GM19025 (cell line): ENCODE measurements around the gene ZNF746.
A peak's percentile ranks its signal among the peaks of the same experiment; 100 is the strongest.
"Not testable (repeated sequence)": the region's sequence is repeated elsewhere in the genome, so short reads cannot be mapped to it uniquely, and the experiment has no call there.

ENCODE experiments used
- ATAC-seq: cut with Tn5 transposase; IDR thresholded peaks from one replicate; pipeline ENCODE4 v1.9.1; 2021; ENCODE audit warnings: mild to moderate bottlenecking, low read depth, moderate library complexity; ENCODE audit not compliant: unreplicated experiment

ZNF746 gene

DNA sequence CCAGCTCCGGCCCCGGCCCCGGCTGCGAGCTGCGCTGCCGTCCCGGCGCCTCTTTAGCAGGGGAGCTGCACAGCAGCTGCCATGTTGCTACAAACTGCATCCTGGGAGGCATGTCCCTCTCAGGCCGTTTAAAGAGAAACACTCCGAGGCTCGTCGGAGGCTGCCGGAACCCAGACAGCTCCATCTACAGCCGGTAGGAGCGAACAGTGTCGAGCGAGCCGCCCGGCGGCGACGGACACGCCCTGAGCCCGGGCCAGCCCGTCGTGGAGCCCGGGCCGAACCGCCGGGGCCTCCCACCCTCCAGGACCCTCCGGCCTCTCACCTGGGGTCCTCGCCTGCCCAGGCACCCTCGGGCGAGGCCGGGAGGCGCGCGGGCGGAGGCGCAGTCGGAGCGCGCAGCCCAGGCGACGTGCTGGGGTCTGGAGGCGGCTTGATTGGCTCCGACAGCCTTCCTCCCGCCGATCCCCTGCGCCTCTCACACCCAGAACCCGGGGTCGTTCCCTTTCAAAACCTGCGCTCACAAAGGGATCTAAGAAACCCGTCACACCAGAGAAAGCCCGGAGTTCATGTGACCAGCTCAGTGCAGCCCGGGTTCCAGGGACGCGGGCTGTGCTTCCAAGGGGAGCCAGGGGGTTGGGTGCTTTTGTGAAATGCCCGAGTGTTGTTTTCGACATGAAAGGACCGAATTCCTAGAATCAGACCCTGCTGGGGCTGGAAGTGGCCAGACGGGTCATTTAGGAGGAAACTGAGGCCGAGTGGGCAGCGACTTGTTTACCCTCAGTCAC is 36.9 kb downstream of the ZNF746 start, which contains the start of gene ZNF777:
TSS of gene ZNF777 (minus strand) at position 570 of the 785 bp plus-strand sequence. CDS start 5,040 bp downstream, outside the sequence.
- peak; percentile 95 for ATAC-seq

- ATAC-seq = peak; percentile 29
Observed at GRCh38 chr7:149459540-149460452, 37.8 kb downstream of the ZNF746 start.

DNA sequence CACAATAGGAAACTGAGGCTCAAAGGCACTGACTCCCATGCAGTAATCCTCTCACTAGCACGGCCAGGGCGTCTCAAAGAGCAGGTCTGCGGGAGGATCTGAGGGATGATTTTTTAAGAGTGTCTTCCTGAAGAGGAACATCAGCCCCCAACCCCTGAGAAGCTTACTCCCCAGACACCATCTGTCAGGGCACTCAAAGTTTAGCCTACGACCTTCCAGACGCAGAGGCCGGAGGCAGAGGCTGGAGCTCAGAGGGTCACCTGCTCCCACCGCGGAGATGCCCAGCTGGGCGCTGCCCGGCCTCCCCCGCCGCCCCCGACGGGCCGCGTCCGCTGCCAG is 38.4 kb downstream of the ZNF746 start:
- ATAC-seq = no peak

- ATAC-seq = no peak
Observed at GRCh38 chr7:149458235-149458634, 39.4 kb downstream of the ZNF746 start.

GRCh38 chr7:149457766-149458165 is 39.8 kb downstream of the ZNF746 start:
- ATAC-seq = no peak

- ATAC-seq = no peak
Observed at GRCh38 chr7:149456506-149457421, 40.8 kb downstream of the ZNF746 start.

DNA sequence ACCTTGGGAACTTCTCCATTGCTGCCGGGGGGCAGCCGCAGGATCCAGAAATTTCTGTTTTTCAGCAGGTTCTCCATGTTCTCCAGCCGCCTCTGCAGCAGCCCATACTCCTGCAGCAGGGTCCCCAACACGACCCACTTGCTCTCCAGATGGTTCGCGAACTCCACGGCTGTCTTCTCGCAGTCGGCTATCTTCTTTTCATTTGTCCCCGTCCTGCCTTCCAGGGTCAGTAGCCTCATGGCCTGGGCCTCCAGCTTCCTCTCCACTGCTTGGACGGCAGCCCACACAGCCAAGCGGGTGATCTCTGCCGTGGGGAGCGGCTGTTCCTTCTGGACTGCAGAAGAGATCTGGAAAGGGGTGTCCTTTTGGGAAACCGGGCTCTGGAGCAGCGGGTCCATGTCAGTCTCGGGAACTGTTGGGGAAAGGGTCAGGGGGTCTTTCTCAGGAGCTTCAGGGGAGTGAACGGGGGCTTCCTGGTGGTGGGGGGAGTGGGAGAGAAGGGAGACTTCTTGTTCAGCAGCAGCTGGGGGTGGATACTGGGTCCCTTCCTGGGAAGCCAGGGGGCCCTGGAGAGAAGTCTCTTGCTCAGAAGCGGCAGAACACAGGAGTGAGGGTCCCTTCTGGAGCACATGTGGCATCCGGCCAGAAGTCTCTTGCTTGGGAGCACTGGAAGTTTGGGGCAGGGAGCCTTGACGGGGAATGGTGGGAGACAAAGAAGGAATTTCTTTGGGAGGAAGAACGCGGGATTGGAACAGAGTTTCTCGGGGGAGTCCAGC is 42.2 kb downstream of the ZNF746 start:
- ATAC-seq = no peak

DNA sequence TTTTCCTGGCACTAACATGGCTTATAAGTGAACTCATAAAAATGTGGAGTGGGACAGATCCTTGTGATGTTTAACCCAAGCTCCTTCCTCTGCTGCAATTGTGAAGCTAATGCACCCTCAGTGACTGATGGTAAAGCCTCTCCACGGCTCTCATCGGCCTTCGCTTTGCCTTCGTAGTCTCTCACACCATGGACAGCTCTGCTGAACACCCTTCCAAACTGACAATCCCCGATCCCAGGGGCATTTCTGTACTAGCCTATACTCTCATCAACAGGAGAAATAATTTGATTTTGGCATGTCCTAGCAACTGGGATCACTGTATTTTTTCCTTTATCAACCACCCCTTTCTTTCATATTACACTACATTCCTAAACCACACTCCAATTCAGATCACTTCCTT is 42.9 kb downstream of the ZNF746 start:
- no peak for ATAC-seq

- no peak for ATAC-seq
Observed at GRCh38 chr7:149454006-149454405, 43.6 kb downstream of the ZNF746 start.

GRCh38 chr7:149450821-149451220 is 46.8 kb downstream of the ZNF746 start:
- ATAC-seq = no peak

DNA sequence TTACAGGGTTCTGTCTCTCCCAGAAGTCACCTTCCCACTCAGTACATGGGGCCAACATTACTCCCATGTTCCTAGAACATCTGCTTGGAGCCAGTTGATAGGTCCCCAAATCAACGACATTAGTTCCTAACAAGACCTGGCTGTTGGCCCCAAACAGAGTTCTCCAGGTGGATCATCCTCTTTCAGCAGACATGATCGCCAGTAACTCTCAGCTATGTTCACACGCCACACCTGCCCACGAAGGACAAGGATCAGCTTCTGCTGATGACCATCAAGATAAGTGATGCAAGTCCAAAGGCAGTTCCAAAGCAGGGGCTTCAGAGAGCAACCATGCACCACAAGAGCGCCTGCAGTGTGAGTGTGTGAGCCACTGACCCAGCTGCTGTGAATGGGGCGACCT is 47.7 kb downstream of the ZNF746 start:
- no peak for ATAC-seq

GRCh38 chr7:149448961-149449360 is 48.6 kb downstream of the ZNF746 start:
- no peak for ATAC-seq

- not testable (repeated sequence) for ATAC-seq
Observed at GRCh38 chr7:149446026-149446425, 51.6 kb downstream of the ZNF746 start.

DNA sequence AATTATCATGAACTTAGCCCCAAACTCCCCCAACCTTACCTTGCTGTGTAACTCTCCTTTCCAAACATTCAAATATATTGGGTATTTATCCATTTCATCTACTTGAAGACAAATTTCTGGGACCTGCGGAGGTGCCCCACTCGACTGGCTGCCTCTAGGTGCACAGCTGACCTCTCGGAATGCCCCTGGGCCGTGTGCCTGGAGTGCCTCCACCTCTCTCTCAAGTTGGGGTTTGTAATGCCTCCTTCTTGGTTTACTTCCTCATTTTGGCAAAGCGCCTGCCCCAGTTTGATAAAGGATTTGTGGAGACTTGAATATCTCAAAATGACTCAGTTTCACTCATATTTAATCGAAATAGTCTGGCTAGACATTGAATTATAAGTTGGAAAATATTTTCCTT is 53.3 kb downstream of the ZNF746 start:
- no peak for ATAC-seq

DNA sequence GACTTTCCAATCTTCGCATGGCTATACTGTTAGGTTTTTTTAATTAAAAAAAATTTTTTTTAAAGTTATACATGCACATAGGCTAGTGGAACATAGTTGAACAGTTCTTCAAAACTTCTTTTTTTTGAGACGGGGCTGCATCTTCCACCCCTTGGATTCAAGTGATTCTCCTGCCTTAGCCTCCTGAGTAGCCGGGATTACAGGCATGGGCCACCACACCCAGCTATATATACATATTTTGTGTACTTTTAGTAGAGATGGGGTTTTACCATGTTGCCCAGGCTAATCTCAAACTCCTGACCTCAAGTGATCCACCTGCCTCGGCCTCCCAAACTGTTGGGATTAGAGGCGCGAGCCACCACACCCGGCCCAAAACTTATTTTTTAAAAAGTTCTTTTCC is 54.1 kb downstream of the ZNF746 start:
- ATAC-seq = no peak

GRCh38 chr7:149442924-149443323 is 54.7 kb downstream of the ZNF746 start:
- no peak for ATAC-seq

DNA sequence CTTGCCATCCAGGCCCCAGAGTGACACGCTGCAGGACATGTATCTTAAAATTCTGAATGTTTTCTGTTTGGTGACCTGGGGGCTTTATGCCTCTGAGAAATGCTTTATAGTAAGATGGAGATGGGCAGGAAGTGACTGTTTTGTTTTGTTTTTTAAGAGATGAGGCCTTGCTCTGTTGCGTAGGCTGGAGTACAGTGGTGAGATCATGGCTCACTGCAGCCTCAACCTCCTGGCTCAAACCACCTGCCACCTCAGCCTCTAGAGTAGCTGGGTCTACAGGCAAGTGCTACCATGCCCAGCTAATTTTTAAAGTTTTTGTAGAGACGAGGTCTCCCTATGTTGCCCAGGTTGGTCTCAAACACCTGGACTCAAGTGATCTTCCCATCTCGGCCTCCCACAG is 57.4 kb downstream of the ZNF746 start:
- ATAC-seq = no peak

GRCh38 chr7:149436358-149436757 is 61.3 kb downstream of the ZNF746 start:
- no peak for ATAC-seq

GRCh38 chr7:149433124-149433523 is 64.5 kb downstream of the ZNF746 start:
- ATAC-seq = no peak
